HEK293T (cell line): ENCODE data around the gene ZCCHC9.

Experiments
- ARNT ChIP-seq: fragments of 450-650 bp; IDR thresholded peaks from 2 replicates; pipeline ENCODE4 v1.6.1; 2017; ENCODE audit warnings: mild to moderate bottlenecking
- BHLHE40 ChIP-seq: fragments of 450-650 bp; IDR thresholded peaks from 2 replicates; pipeline ENCODE4 v1.6.1; 2016; ENCODE audit warnings: mild to moderate bottlenecking, moderate library complexity, borderline replicate concordance
- FOXA1 ChIP-seq: fragments of 450-650 bp; IDR thresholded peaks from 2 replicates; pipeline ENCODE4 v1.6.1; 2016; ENCODE audit warnings: mild to moderate bottlenecking
- FOXM1 ChIP-seq: fragments of 450-650 bp; IDR thresholded peaks from 2 replicates; pipeline ENCODE4 v1.6.1; 2017; ENCODE audit warnings: mild to moderate bottlenecking, borderline replicate concordance
- SUZ12 ChIP-seq: fragments of 450-650 bp; IDR thresholded peaks from 2 replicates; pipeline ENCODE4 v1.6.1; 2016; ENCODE audit warnings: mild to moderate bottlenecking
- TARDBP ChIP-seq: fragments of 450-650 bp; IDR thresholded peaks from 2 replicates; pipeline ENCODE4 v1.6.1; 2016
- ZNF384 ChIP-seq: fragments of 450-650 bp; IDR thresholded peaks from 2 replicates; pipeline ENCODE4 v1.6.1; 2016

GRCh38 chr5:81360640-81361039 lies 59.3 kb downstream of the ZCCHC9 start:
- TF ChIP-seq BHLHE40, result no peak
- TF ChIP-seq ARNT, result no peak
- TF ChIP-seq TARDBP, result no peak
- no peak for TF ChIP-seq SUZ12
- TF ChIP-seq FOXM1, result no peak
- no peak for TF ChIP-seq FOXA1
- no peak for TF ChIP-seq ZNF384
